SK-N-SH (cell line): Measurements from ENCODE around the gene MCM9. TPM values are rescaled to one million over a fixed set of nuclear protein-coding genes. Genes with fewer than 3 reads are reported as not detected.

Experiments used
- CTCF ChIA-PET: fragments of 300-600, 350-600 bp; formaldehyde crosslinking; extraction: SDS; loops from one replicate; lab custom pipeline; 2021; lab: Yijun Ruan, JAX
- POLR2A ChIA-PET: fragments of 350-600 bp; sonication (Branson Sonifier 250); formaldehyde crosslinking; extraction: SDS; loops from one replicate; lab custom pipeline; 2020; ENCODE audit warnings: antibody characterized with exemption, inconsistent platforms; lab: Yijun Ruan, JAX
- DNase-seq: peaks from one replicate; pipeline ENCODE4 v3.0.0; 2012
- H2AFZ ChIP-seq: fragments of 200-600 bp; sonication (generic); 2 replicates; pipeline ENCODE4 v1.8.1; 2016; ENCODE audit warnings: antibody characterized with exemption, mild to moderate bottlenecking, low read depth
- H3F3A ChIP-seq: fragments of 200-600 bp; sonication (generic); replicated peaks from 2 replicates; pipeline ENCODE3; 2016; ENCODE audit warnings: antibody characterized with exemption, mild to moderate bottlenecking; ENCODE audit not compliant: insufficient read depth
- H3K27ac ChIP-seq, 2 experiments: fragments of 200-500 bp in 1 of 2; fragments of 200-600 bp in 1 of 2; sonication (Bioruptor generic) in 1 of 2; sonication (generic), shearing (Covaris generic) in 1 of 2; 2 replicates each; pipeline versions ENCODE4 v1.5.1 to v1.6.1; 2014 to 2016; ENCODE audit warnings: low read depth in 2 of 2, inconsistent platforms in 1 of 2, low read length in 1 of 2, mild to moderate bottlenecking in 1 of 2, mixed read lengths in 1 of 2
- H3K27me3 ChIP-seq: fragments of 200-600 bp; sonication (generic), shearing (Covaris generic); 2 replicates; pipeline ENCODE4 v1.6.1; 2016; ENCODE audit warnings: mixed run types; ENCODE audit not compliant: insufficient read depth
- H3K36me3 ChIP-seq, 2 experiments: fragments of 200-500 bp in 1 of 2; fragments of 200-600 bp in 1 of 2; sonication (Bioruptor generic) in 1 of 2; sonication (generic) in 1 of 2; replicated peaks in 1 of 2; 2 replicates each; pipeline versions ENCODE3 to v1.5.1; 2014 to 2016; ENCODE audit warnings: low read length in 1 of 2, mild to moderate bottlenecking in 1 of 2; ENCODE audit not compliant: insufficient read depth in 2 of 2, control insufficient read depth in 1 of 2
- H3K4me1 ChIP-seq, 2 experiments: fragments of 200-500 bp in 1 of 2; fragments of 200-600 bp in 1 of 2; sonication (Bioruptor generic) in 1 of 2; sonication (generic), shearing (Covaris generic) in 1 of 2; 2 replicates each; pipeline versions ENCODE4 v1.5.1 to v1.6.1; 2014 to 2016; ENCODE audit warnings: low read depth in 1 of 2, low read length in 1 of 2, mixed run types in 1 of 2; ENCODE audit not compliant: insufficient read depth in 2 of 2, control insufficient read depth in 1 of 2
- H3K4me2 ChIP-seq: fragments of 200-600 bp; sonication (generic), shearing (Covaris generic); 2 replicates; pipeline ENCODE4 v1.6.1; 2017; ENCODE audit warnings: mixed run types
- H3K4me3 ChIP-seq, 2 experiments: fragments of 200-500 bp in 1 of 2; fragments of 200-600 bp in 1 of 2; sonication (Bioruptor generic) in 1 of 2; sonication (generic), shearing (Covaris generic) in 1 of 2; 2 replicates each; pipeline versions ENCODE4 v1.5.1 to v1.8.1; 2014 to 2016; ENCODE audit warnings: low read depth in 2 of 2, inconsistent platforms in 1 of 2, low read length in 1 of 2, mild to moderate bottlenecking in 1 of 2, mixed read lengths in 1 of 2, moderate library complexity in 1 of 2
- H3K79me2 ChIP-seq: fragments of 200-600 bp; sonication (generic); 2 replicates; pipeline ENCODE4 v1.8.1; 2017; ENCODE audit warnings: mild to moderate bottlenecking; ENCODE audit not compliant: insufficient read depth
- H3K9ac ChIP-seq: fragments of 200-600 bp; sonication (generic); 2 replicates; pipeline ENCODE4 v1.6.1; 2017; ENCODE audit warnings: mixed run types
- H3K9me2 ChIP-seq: fragments of 200-600 bp; sonication (generic); 2 replicates; pipeline ENCODE4 v1.6.1; 2017; ENCODE audit warnings: mixed run types
- H3K9me3 ChIP-seq: fragments of 200-600 bp; sonication (generic); 2 replicates; pipeline ENCODE4 v1.6.1; 2017; ENCODE audit warnings: mixed run types, mild to moderate bottlenecking, moderate library complexity
- H4K20me1 ChIP-seq: fragments of 200-600 bp; sonication (generic); 2 replicates; pipeline ENCODE4 v1.6.1; 2017; ENCODE audit warnings: mild to moderate bottlenecking, mixed run types; ENCODE audit not compliant: insufficient read depth
- CHD2 ChIP-seq: fragments of 150-350 bp; IDR thresholded peaks from 2 replicates; pipeline ENCODE4 v1.6.1; 2018; ENCODE audit warnings: low read length; ENCODE audit not compliant: partially characterized antibody
- ELF1 ChIP-seq: IDR thresholded peaks from 2 replicates; pipeline ENCODE4 v1.4.0; 2012
- FOXJ3 ChIP-seq: sonication (generic); formaldehyde crosslinking; IDR thresholded peaks from 2 replicates; pipeline ENCODE4 v1.5.1; 2020; ENCODE audit warnings: mild to moderate bottlenecking, missing genetic modification reagents
- GABPA ChIP-seq: IDR thresholded peaks from 2 replicates; pipeline ENCODE4 v1.4.0; 2012; ENCODE audit warnings: low read depth, mild to moderate bottlenecking
- GATA2 ChIP-seq: sonication (generic); formaldehyde crosslinking; IDR thresholded peaks from 2 replicates; pipeline ENCODE4 v1.5.0; 2020; ENCODE audit warnings: mild to moderate bottlenecking, missing genetic modification reagents
- JUND ChIP-seq: IDR thresholded peaks from 2 replicates; pipeline ENCODE4 v1.4.0; 2012
- MEF2A ChIP-seq: IDR thresholded peaks from 2 replicates; pipeline ENCODE4 v1.4.0; 2012; ENCODE audit warnings: low read depth, borderline replicate concordance
- POLR2AphosphoS5 ChIP-seq: IDR thresholded peaks from 2 replicates; pipeline ENCODE4 v1.6.1; 2012; ENCODE audit warnings: low read depth, low read length
- RFX5 ChIP-seq: IDR thresholded peaks from 2 replicates; pipeline ENCODE4 v1.6.1; 2012; ENCODE audit warnings: mild to moderate bottlenecking, improper control_type of control experiment, low read length
- RXRA ChIP-seq: IDR thresholded peaks from 2 replicates; pipeline ENCODE4 v1.4.0; 2012; ENCODE audit warnings: low read depth, mild to moderate bottlenecking, borderline replicate concordance
- SIN3A ChIP-seq: IDR thresholded peaks from 2 replicates; pipeline ENCODE4 v1.6.1; 2012; ENCODE audit warnings: low read depth, mild to moderate bottlenecking, low read length, moderate library complexity, borderline replicate concordance
- SMC3 ChIP-seq: IDR thresholded peaks from 2 replicates; pipeline ENCODE4 v1.6.1; 2012; ENCODE audit warnings: low read depth, low read length, improper control_type of control experiment
- polyA plus RNA-seq, 3 experiments: library from polyadenylated mRNA; depleted of rRNA; stranded (reverse); fragments of >200 nt; gene quantifications; 2 replicates each; pipeline ENCODE4 v1.2.3, GENCODE V29; 2012
- TF ChIP-seq, protein P1 (sequence below): IDR thresholded peaks from 2 replicates; pipeline ENCODE4; 2012
- TF ChIP-seq, protein P2 (sequence below): IDR thresholded peaks from 2 replicates; pipeline ENCODE4 v1.6.1; 2012; ENCODE audit warnings: mild to moderate bottlenecking, low read depth, low read length, moderate library complexity
- TF ChIP-seq, protein P3 (sequence below): IDR thresholded peaks from 2 replicates; pipeline ENCODE4 v1.4.0; 2012; ENCODE audit warnings: low read depth, borderline replicate concordance
- TF ChIP-seq, protein P4 (sequence below): fragments of 200-600 bp; sonication (generic); IDR thresholded peaks from 2 replicates; pipeline ENCODE4 v1.6.1; 2017; ENCODE audit warnings: antibody characterized with exemption, mild to moderate bottlenecking, moderate library complexity
- TF ChIP-seq, protein P5 (sequence below): IDR thresholded peaks from 2 replicates; pipeline ENCODE4 v1.4.0; 2012; ENCODE audit warnings: low read depth, borderline replicate concordance

The MCM9 gene
- polyA plus RNA-seq, 1 of the 3 experiments (the other 2 are of a cell fraction) = 1.7 TPM

DNA sequence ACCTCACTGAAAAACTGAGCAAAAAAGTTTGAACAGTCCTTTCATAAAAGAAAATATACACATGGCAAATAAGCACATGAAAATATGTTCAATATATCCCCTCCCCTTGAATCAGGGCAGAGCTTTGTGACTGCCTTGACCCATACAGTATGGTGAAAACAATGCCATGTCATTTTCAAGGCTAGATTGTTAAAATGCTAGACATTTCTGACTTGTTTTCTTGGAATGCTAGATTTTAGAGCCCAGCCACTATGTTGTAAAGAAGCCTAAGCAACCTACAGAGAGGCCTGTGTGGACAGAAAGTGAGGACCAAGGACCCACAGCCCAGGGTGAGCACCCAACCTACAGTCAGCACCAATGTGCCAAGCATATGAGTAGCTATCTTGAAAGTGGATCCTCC, 58.1 kb downstream of the MCM9 start:
- Histone ChIP-seq H3K4me3 (no peak overlapping the region), H3K9me3 (no peaks in the 10 kb centered on the region), H3K36me3 (no peaks in the 10 kb centered on the region), H2AFZ (no peak overlapping the region), H3F3A (no peaks in the 10 kb centered on the region), H3K79me2 (no peaks in the 10 kb centered on the region), H3K27me3 (no peaks in the 10 kb centered on the region), H3K4me2 (no peak overlapping the region), H3K4me1 (peaks cover 0 to 4% of the 10 kb centered on the region in 2 experiments; a peak in 1 of 4 replicates), H4K20me1 (no peaks in the 10 kb centered on the region), H3K9ac (no peak overlapping the region), H3K9me2 (no peaks in the 10 kb centered on the region; the same call in 1 of the 2 replicates), H3K27ac (no peak overlapping the region)
- ChIA-PET CTCF (no interaction called here), POLR2A (no interaction called here)
- TF ChIP-seq SIN3A (no peak), GABPA (no peak), MEF2A (no peak), SMC3 (no peak), RFX5 (no peak), ELF1 (no peak), FOXJ3 (no peak), CHD2 (no peak), RXRA (no peak), JUND (no peak), GATA2 (CRISPR knock-in tag) (no peak), POLR2AphosphoS5 (no peak)
- TF ChIP-seq, protein P1, sequence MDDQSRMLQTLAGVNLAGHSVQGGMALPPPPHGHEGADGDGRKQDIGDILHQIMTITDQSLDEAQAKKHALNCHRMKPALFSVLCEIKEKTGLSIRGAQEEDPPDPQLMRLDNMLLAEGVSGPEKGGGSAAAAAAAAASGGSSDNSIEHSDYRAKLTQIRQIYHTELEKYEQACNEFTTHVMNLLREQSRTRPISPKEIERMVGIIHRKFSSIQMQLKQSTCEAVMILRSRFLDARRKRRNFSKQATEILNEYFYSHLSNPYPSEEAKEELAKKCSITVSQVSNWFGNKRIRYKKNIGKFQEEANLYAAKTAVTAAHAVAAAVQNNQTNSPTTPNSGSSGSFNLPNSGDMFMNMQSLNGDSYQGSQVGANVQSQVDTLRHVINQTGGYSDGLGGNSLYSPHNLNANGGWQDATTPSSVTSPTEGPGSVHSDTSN = no peak
- TF ChIP-seq, protein P2, sequence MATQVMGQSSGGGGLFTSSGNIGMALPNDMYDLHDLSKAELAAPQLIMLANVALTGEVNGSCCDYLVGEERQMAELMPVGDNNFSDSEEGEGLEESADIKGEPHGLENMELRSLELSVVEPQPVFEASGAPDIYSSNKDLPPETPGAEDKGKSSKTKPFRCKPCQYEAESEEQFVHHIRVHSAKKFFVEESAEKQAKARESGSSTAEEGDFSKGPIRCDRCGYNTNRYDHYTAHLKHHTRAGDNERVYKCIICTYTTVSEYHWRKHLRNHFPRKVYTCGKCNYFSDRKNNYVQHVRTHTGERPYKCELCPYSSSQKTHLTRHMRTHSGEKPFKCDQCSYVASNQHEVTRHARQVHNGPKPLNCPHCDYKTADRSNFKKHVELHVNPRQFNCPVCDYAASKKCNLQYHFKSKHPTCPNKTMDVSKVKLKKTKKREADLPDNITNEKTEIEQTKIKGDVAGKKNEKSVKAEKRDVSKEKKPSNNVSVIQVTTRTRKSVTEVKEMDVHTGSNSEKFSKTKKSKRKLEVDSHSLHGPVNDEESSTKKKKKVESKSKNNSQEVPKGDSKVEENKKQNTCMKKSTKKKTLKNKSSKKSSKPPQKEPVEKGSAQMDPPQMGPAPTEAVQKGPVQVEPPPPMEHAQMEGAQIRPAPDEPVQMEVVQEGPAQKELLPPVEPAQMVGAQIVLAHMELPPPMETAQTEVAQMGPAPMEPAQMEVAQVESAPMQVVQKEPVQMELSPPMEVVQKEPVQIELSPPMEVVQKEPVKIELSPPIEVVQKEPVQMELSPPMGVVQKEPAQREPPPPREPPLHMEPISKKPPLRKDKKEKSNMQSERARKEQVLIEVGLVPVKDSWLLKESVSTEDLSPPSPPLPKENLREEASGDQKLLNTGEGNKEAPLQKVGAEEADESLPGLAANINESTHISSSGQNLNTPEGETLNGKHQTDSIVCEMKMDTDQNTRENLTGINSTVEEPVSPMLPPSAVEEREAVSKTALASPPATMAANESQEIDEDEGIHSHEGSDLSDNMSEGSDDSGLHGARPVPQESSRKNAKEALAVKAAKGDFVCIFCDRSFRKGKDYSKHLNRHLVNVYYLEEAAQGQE = no peak
- TF ChIP-seq, protein P3, sequence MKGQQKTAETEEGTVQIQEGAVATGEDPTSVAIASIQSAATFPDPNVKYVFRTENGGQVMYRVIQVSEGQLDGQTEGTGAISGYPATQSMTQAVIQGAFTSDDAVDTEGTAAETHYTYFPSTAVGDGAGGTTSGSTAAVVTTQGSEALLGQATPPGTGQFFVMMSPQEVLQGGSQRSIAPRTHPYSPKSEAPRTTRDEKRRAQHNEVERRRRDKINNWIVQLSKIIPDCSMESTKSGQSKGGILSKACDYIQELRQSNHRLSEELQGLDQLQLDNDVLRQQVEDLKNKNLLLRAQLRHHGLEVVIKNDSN = no peak
- TF ChIP-seq, protein P4, sequence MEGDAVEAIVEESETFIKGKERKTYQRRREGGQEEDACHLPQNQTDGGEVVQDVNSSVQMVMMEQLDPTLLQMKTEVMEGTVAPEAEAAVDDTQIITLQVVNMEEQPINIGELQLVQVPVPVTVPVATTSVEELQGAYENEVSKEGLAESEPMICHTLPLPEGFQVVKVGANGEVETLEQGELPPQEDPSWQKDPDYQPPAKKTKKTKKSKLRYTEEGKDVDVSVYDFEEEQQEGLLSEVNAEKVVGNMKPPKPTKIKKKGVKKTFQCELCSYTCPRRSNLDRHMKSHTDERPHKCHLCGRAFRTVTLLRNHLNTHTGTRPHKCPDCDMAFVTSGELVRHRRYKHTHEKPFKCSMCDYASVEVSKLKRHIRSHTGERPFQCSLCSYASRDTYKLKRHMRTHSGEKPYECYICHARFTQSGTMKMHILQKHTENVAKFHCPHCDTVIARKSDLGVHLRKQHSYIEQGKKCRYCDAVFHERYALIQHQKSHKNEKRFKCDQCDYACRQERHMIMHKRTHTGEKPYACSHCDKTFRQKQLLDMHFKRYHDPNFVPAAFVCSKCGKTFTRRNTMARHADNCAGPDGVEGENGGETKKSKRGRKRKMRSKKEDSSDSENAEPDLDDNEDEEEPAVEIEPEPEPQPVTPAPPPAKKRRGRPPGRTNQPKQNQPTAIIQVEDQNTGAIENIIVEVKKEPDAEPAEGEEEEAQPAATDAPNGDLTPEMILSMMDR = no peak
- TF ChIP-seq, protein P5, sequence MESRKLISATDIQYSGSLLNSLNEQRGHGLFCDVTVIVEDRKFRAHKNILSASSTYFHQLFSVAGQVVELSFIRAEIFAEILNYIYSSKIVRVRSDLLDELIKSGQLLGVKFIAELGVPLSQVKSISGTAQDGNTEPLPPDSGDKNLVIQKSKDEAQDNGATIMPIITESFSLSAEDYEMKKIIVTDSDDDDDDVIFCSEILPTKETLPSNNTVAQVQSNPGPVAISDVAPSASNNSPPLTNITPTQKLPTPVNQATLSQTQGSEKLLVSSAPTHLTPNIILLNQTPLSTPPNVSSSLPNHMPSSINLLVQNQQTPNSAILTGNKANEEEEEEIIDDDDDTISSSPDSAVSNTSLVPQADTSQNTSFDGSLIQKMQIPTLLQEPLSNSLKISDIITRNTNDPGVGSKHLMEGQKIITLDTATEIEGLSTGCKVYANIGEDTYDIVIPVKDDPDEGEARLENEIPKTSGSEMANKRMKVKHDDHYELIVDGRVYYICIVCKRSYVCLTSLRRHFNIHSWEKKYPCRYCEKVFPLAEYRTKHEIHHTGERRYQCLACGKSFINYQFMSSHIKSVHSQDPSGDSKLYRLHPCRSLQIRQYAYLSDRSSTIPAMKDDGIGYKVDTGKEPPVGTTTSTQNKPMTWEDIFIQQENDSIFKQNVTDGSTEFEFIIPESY = no peak
- DNase-seq = no peak
